ENCODE results near the gene OR7D4. TPM values are rescaled to one million over a fixed set of nuclear protein-coding genes. Genes with fewer than 3 reads are reported as not detected.

The OR7D4 gene
- total RNA-seq, 1 experiment from 2014 or later: not detected

DNA sequence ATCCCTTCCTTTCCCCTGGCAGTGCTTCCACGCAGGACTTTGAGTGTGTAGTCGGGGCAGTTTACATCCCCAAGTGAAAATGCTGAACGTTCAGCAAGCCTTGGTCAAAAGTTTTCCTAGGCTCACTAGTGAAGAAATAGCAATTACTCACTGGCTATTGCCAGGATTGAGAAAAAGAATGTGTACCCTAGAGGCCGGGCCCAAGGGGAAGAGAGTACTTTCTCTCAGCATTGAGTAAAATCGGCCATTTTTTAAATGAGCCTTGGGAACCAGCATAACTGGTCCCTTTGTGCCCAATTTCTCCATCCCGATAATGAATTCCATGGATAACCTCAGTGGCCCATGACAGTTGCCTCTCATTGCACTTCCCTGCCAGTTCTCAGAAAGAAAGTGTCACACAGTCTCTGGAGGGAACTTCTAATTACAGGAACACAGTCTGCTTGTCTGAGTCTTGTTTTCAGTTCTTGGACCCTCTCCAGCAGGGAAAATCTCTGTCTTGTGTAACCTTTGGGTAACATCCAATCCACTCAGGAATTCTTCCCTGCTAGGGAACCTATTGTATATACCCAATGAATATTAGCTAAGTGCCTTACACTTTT, 47.9 kb downstream of the OR7D4 start:
- DNase-seq (ENCODE audit: low spot score) (no peak), ATAC-seq (no peak)
- TF ChIP-seq, protein P1, sequence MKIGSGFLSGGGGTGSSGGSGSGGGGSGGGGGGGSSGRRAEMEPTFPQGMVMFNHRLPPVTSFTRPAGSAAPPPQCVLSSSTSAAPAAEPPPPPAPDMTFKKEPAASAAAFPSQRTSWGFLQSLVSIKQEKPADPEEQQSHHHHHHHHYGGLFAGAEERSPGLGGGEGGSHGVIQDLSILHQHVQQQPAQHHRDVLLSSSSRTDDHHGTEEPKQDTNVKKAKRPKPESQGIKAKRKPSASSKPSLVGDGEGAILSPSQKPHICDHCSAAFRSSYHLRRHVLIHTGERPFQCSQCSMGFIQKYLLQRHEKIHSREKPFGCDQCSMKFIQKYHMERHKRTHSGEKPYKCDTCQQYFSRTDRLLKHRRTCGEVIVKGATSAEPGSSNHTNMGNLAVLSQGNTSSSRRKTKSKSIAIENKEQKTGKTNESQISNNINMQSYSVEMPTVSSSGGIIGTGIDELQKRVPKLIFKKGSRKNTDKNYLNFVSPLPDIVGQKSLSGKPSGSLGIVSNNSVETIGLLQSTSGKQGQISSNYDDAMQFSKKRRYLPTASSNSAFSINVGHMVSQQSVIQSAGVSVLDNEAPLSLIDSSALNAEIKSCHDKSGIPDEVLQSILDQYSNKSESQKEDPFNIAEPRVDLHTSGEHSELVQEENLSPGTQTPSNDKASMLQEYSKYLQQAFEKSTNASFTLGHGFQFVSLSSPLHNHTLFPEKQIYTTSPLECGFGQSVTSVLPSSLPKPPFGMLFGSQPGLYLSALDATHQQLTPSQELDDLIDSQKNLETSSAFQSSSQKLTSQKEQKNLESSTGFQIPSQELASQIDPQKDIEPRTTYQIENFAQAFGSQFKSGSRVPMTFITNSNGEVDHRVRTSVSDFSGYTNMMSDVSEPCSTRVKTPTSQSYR (CRISPR knock-in tag; IDR thresholded peaks at IDR 0.05): no peak
- no peak for TF ChIP-seq ZNF416 (CRISPR knock-in tag; IDR thresholded peaks at IDR 0.05)
- Mint-ChIP-seq H3K4me1 (no peaks in the 10 kb centered on the region), H3K36me3 (peaks cover 10% of the 10 kb centered on the region), H3K9me3 (peaks cover 24% of the 10 kb centered on the region), H3K27me3 (ENCODE audit: low read depth) (0 out of 2 replicates have a peak, but pooled peaks cover 4% of the 10 kb centered on the region), H3K4me3 (no peak overlapping the region), H3K27ac (no peak overlapping the region)
- CTCF ChIA-PET: interaction anchor here (0.5 kb wide), 1 partner anchor 10 kb away, joined by 4 read pairs; no protein-coding TSS in a partner anchor
- POLR2A ChIA-PET: no interaction called here

DNA sequence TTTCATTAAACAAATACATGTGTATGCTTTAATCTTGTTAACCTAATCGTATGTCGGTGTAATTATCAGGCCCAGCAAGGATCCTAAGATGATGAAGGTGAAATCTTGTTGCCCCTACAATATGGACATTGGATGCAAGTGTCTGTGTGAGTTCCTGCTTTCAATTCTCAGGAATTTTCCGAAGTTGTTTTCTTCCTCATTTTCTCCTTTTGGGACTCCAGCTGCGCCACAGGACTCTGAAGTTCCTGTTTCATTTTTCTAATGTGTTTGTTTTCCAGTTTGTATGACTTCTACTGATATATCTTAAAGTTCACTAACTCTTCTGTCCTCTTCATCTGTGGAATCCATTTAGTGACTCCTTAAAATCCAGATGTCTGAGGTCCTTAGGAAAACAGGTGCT, 52.5 kb downstream of the OR7D4 start:
- DNase-seq (ENCODE audit: low spot score) (no peak), ATAC-seq (no peak)
- no peaks in the 10 kb centered on the region for H3K4me1 Mint-ChIP-seq
- H3K9me3 Mint-ChIP-seq: peaks cover 12% of the 10 kb centered on the region
- ChIA-PET POLR2A (no interaction called here), CTCF (no interaction called here)
- H3K4me3 Mint-ChIP-seq: no peak overlapping the region
- peaks cover 34% of the 10 kb centered on the region for H3K36me3 Mint-ChIP-seq
- H3K27ac Mint-ChIP-seq: no peak overlapping the region
- H3K27me3 Mint-ChIP-seq (ENCODE audit: low read depth): no peaks in the 10 kb centered on the region
- TF ChIP-seq NR3C1 (CRISPR knock-in tag; conservative IDR thresholded peaks at IDR 0.05; ENCODE audit: low read depth): no peak
- no peak for TF ChIP-seq JUN (CRISPR knock-in tag; IDR thresholded peaks at IDR 0.05)
- TF ChIP-seq FOXJ3 (CRISPR knock-in tag; IDR thresholded peaks at IDR 0.05; ENCODE audit: borderline replicate concordance): no peak
- TF ChIP-seq, protein P2, sequence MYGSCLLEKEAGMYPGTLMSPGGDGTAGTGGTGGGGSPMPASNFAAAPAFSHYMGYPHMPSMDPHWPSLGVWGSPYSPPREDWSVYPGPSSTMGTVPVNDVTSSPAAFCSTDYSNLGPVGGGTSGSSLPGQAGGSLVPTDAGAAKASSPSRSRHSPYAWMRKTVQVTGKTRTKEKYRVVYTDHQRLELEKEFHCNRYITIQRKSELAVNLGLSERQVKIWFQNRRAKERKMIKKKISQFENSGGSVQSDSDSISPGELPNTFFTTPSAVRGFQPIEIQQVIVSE (CRISPR knock-in tag; IDR thresholded peaks at IDR 0.05; ENCODE audit: borderline replicate concordance): no peak
- no peak for TF ChIP-seq NR2C2 (CRISPR knock-in tag; IDR thresholded peaks at IDR 0.05)
- TF ChIP-seq, protein P3, sequence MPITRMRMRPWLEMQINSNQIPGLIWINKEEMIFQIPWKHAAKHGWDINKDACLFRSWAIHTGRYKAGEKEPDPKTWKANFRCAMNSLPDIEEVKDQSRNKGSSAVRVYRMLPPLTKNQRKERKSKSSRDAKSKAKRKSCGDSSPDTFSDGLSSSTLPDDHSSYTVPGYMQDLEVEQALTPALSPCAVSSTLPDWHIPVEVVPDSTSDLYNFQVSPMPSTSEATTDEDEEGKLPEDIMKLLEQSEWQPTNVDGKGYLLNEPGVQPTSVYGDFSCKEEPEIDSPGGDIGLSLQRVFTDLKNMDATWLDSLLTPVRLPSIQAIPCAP (CRISPR knock-in tag; IDR thresholded peaks at IDR 0.05): no peak
- no peak for TF ChIP-seq ZNF423 (CRISPR knock-in tag; IDR thresholded peaks at IDR 0.05)
- TF ChIP-seq HMGA2 (CRISPR knock-in tag; IDR thresholded peaks at IDR 0.05): no peak
- TF ChIP-seq TP53 (CRISPR knock-in tag; IDR thresholded peaks at IDR 0.05): no peak
- no peak for TF ChIP-seq NFYB (CRISPR knock-in tag; conservative IDR thresholded peaks at IDR 0.05; ENCODE audit: low read depth)
- TF ChIP-seq MYBL2 (CRISPR knock-in tag; IDR thresholded peaks at IDR 0.05): no peak
- no peak for TF ChIP-seq ESRRA (CRISPR knock-in tag; IDR thresholded peaks at IDR 0.05; ENCODE audit: borderline replicate concordance)
- TF ChIP-seq, protein P4, sequence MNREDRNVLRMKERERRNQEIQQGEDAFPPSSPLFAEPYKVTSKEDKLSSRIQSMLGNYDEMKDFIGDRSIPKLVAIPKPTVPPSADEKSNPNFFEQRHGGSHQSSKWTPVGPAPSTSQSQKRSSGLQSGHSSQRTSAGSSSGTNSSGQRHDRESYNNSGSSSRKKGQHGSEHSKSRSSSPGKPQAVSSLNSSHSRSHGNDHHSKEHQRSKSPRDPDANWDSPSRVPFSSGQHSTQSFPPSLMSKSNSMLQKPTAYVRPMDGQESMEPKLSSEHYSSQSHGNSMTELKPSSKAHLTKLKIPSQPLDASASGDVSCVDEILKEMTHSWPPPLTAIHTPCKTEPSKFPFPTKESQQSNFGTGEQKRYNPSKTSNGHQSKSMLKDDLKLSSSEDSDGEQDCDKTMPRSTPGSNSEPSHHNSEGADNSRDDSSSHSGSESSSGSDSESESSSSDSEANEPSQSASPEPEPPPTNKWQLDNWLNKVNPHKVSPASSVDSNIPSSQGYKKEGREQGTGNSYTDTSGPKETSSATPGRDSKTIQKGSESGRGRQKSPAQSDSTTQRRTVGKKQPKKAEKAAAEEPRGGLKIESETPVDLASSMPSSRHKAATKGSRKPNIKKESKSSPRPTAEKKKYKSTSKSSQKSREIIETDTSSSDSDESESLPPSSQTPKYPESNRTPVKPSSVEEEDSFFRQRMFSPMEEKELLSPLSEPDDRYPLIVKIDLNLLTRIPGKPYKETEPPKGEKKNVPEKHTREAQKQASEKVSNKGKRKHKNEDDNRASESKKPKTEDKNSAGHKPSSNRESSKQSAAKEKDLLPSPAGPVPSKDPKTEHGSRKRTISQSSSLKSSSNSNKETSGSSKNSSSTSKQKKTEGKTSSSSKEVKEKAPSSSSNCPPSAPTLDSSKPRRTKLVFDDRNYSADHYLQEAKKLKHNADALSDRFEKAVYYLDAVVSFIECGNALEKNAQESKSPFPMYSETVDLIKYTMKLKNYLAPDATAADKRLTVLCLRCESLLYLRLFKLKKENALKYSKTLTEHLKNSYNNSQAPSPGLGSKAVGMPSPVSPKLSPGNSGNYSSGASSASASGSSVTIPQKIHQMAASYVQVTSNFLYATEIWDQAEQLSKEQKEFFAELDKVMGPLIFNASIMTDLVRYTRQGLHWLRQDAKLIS (CRISPR knock-in tag; IDR thresholded peaks at IDR 0.05; ENCODE audit: borderline replicate concordance): no peak
- no peak for TF ChIP-seq ZNF232 (CRISPR knock-in tag; IDR thresholded peaks at IDR 0.05)
- TF ChIP-seq TEAD1 (CRISPR knock-in tag; IDR thresholded peaks at IDR 0.05): no peak
- no peak for TF ChIP-seq FOXP1 (CRISPR knock-in tag; IDR thresholded peaks at IDR 0.05; ENCODE audit: borderline replicate concordance)
- TF ChIP-seq, protein P5, sequence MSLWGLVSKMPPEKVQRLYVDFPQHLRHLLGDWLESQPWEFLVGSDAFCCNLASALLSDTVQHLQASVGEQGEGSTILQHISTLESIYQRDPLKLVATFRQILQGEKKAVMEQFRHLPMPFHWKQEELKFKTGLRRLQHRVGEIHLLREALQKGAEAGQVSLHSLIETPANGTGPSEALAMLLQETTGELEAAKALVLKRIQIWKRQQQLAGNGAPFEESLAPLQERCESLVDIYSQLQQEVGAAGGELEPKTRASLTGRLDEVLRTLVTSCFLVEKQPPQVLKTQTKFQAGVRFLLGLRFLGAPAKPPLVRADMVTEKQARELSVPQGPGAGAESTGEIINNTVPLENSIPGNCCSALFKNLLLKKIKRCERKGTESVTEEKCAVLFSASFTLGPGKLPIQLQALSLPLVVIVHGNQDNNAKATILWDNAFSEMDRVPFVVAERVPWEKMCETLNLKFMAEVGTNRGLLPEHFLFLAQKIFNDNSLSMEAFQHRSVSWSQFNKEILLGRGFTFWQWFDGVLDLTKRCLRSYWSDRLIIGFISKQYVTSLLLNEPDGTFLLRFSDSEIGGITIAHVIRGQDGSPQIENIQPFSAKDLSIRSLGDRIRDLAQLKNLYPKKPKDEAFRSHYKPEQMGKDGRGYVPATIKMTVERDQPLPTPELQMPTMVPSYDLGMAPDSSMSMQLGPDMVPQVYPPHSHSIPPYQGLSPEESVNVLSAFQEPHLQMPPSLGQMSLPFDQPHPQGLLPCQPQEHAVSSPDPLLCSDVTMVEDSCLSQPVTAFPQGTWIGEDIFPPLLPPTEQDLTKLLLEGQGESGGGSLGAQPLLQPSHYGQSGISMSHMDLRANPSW (CRISPR knock-in tag; conservative IDR thresholded peaks at IDR 0.05; ENCODE audit: low read depth): no peak
- TF ChIP-seq ETV6 (CRISPR knock-in tag; IDR thresholded peaks at IDR 0.05): no peak

Data from WTC11 (cell line).